Immature natural killer cell (primary cell): ENCODE measurements around the gene EPB42. TPM values are rescaled to one million over a fixed set of nuclear protein-coding genes. Genes with fewer than 3 reads are reported as not detected.
A peak's percentile ranks its signal among the peaks of the same experiment; 100 is the strongest.
"Not testable (repeated sequence)": the region's sequence is repeated elsewhere in the genome, so short reads cannot be mapped to it uniquely, and the experiment has no call there.

Experiments
- DNase-seq, 3 donors: peaks; one replicate each; pipeline ENCODE4 v3.0.0; 2022; ENCODE audit warnings: mixed read lengths in 1 of 3
- H3K27ac Mint-ChIP-seq, 6 donors: one replicate each; pipeline ENCODE4 v1.8.0; 2020; ENCODE audit warnings: mixed read lengths in 6 of 6, mild to moderate bottlenecking in 5 of 6, inconsistent platforms in 4 of 6, moderate library complexity in 3 of 6
- H3K27me3 Mint-ChIP-seq, 3 donors: one replicate each; pipeline ENCODE4 v1.8.0; 2020 to 2021; ENCODE audit warnings: low read depth in 3 of 3, mild to moderate bottlenecking in 3 of 3, mixed read lengths in 3 of 3, moderate library complexity in 3 of 3, inconsistent platforms in 1 of 3
- H3K36me3 Mint-ChIP-seq, 3 donors: one replicate each; pipeline ENCODE4 v1.8.0; 2020; ENCODE audit warnings: mixed read lengths in 3 of 3, inconsistent platforms in 2 of 3, mild to moderate bottlenecking in 2 of 3
- H3K4me1 Mint-ChIP-seq, 2 donors: one replicate each; pipeline ENCODE4 v1.8.0; 2020; ENCODE audit warnings: inconsistent platforms in 2 of 2, mild to moderate bottlenecking in 2 of 2, mixed read lengths in 2 of 2, moderate library complexity in 1 of 2
- H3K4me3 Mint-ChIP-seq, 5 donors: one replicate each; pipeline ENCODE4 v1.8.0; 2020; ENCODE audit warnings: mild to moderate bottlenecking in 5 of 5, mixed read lengths in 5 of 5, inconsistent platforms in 3 of 5, moderate library complexity in 3 of 5
- H3K9me3 Mint-ChIP-seq, 6 donors: one replicate each; pipeline ENCODE4 v1.8.0; 2020; ENCODE audit warnings: mild to moderate bottlenecking in 6 of 6, mixed read lengths in 6 of 6, inconsistent platforms in 4 of 6, moderate library complexity in 3 of 6
- polyA plus RNA-seq, 3 donors: library from polyadenylated mRNA; unstranded; fragments of 300-500 nt; fragmentation: Illumina TruSeq; gene quantifications; one replicate each; pipeline ENCODE4 v1.2.3, GENCODE V29; 2021

EPB42 gene
- polyA plus RNA-seq, 3 donors from 2014 or later = not detected

GRCh38 chr15:43184407-43185124 is 36.3 kb downstream of the EPB42 start:
- Mint-ChIP-seq H3K4me3 (peak overlapping the region; percentile 94 to 97 (median 96)), H3K27me3 (peaks cover 4 to 17% (median 8%) of the 10 kb centered on the region in 3 donors), H3K36me3 (peaks cover 10 to 19% (median 12%) of the 10 kb centered on the region in 3 donors), H3K4me1 (peaks cover 34 to 38% of the 10 kb centered on the region in 2 donors), H3K27ac (peak overlapping the region; percentile 95 to 98 (median 96)), H3K9me3 (no peaks in the 10 kb centered on the region)
- DNase-seq = no peak

- Mint-ChIP-seq H3K27ac (peak overlapping the region; percentile 13 to 96 (median 71)), H3K27me3 (peaks cover 4 to 17% (median 8%) of the 10 kb centered on the region in 3 donors), H3K4me1 (peaks cover 25 to 30% of the 10 kb centered on the region in 2 donors), H3K9me3 (no peaks in the 10 kb centered on the region), H3K4me3 (no peak overlapping the region), H3K36me3 (peaks cover 5 to 27% (median 6%) of the 10 kb centered on the region in 3 donors)
- DNase-seq = no peak
These were observed 37.5 kb downstream of the EPB42 start for GRCh38 chr15:43183270-43183669.

- DNase-seq, H3K4me1 Mint-ChIP-seq, H3K9me3 Mint-ChIP-seq, H3K27ac Mint-ChIP-seq, H3K27me3 Mint-ChIP-seq, H3K4me3 Mint-ChIP-seq: not testable (repeated sequence)
- H3K36me3 Mint-ChIP-seq = peaks cover 17 to 40% (median 21%) of the 10 kb centered on the region in 3 donors
These were observed 43.7 kb downstream of the EPB42 start for GRCh38 chr15:43177147-43177546.

GRCh38 chr15:43175656-43176309 is 45.0 kb downstream of the EPB42 start:
- H3K9me3 Mint-ChIP-seq, DNase-seq, H3K27me3 Mint-ChIP-seq, H3K4me3 Mint-ChIP-seq, H3K27ac Mint-ChIP-seq, H3K4me1 Mint-ChIP-seq: not testable (repeated sequence)
- peaks cover 18 to 38% (median 22%) of the 10 kb centered on the region in 3 donors for H3K36me3 Mint-ChIP-seq

- Mint-ChIP-seq H3K4me1 (peaks cover 0 to 2% of the 10 kb centered on the region in 2 donors), H3K9me3 (no peaks in the 10 kb centered on the region), H3K36me3 (peaks cover 20 to 52% (median 25%) of the 10 kb centered on the region in 3 donors), H3K4me3 (no peak overlapping the region), H3K27ac (no peak overlapping the region), H3K27me3 (peaks cover 0 to 1% (median 0%) of the 10 kb centered on the region in 3 donors)
- DNase-seq = no peak
These were observed 50.9 kb downstream of the EPB42 start for GRCh38 chr15:43169888-43170287.

- DNase-seq = no peak
- peak overlapping the region in 2 of 6 donors; percentile 25 to 50 for H3K27ac Mint-ChIP-seq
- no peaks in the 10 kb centered on the region for H3K9me3 Mint-ChIP-seq
- peaks cover 18 to 48% (median 29%) of the 10 kb centered on the region in 3 donors for H3K36me3 Mint-ChIP-seq
- H3K4me1 Mint-ChIP-seq = peaks cover 0 to 2% of the 10 kb centered on the region in 2 donors
- H3K27me3 Mint-ChIP-seq = peaks cover 0 to 1% (median 0%) of the 10 kb centered on the region in 3 donors
- H3K4me3 Mint-ChIP-seq = no peak overlapping the region
These were observed 52.4 kb downstream of the EPB42 start for GRCh38 chr15:43168192-43169107.

GRCh38 chr15:43167261-43167660 is 53.6 kb downstream of the EPB42 start:
- H3K27ac Mint-ChIP-seq, DNase-seq, H3K4me1 Mint-ChIP-seq, H3K4me3 Mint-ChIP-seq, H3K27me3 Mint-ChIP-seq, H3K9me3 Mint-ChIP-seq: not testable (repeated sequence)
- H3K36me3 Mint-ChIP-seq = peaks cover 13 to 43% (median 24%) of the 10 kb centered on the region in 3 donors

- Mint-ChIP-seq H3K27ac (peak overlapping the region in 2 of 6 donors; percentile 11 to 49), H3K36me3 (peaks cover 9 to 40% (median 23%) of the 10 kb centered on the region in 3 donors), H3K27me3 (peaks cover 0 to 1% (median 0%) of the 10 kb centered on the region in 3 donors), H3K4me1 (peaks cover 0 to 2% of the 10 kb centered on the region in 2 donors), H3K9me3 (no peaks in the 10 kb centered on the region), H3K4me3 (no peak overlapping the region)
- no peak for DNase-seq
These were observed 55.0 kb downstream of the EPB42 start for GRCh38 chr15:43165801-43166325.

- Mint-ChIP-seq H3K36me3 (peaks cover 8 to 30% (median 25%) of the 10 kb centered on the region in 3 donors), H3K27me3 (no peaks in the 10 kb centered on the region), H3K4me1 (peaks cover 3 to 18% of the 10 kb centered on the region in 2 donors), H3K9me3 (no peaks in the 10 kb centered on the region), H3K4me3 (no peak overlapping the region), H3K27ac (peak overlapping the region in 2 of 6 donors; percentile 6 to 73)
- DNase-seq = no peak
These were observed 67.5 kb downstream of the EPB42 start for GRCh38 chr15:43153269-43153668.

- DNase-seq = peak in 1 of 3 donors; percentile 13
- no peak overlapping the region for H3K4me3 Mint-ChIP-seq
- H3K27ac Mint-ChIP-seq = peak overlapping the region in 1 of 6 donors; percentile 80
- no peaks in the 10 kb centered on the region for H3K27me3 Mint-ChIP-seq
- H3K36me3 Mint-ChIP-seq = peaks cover 8 to 27% (median 18%) of the 10 kb centered on the region in 3 donors
- no peaks in the 10 kb centered on the region for H3K9me3 Mint-ChIP-seq
- H3K4me1 Mint-ChIP-seq = peaks cover 3 to 18% of the 10 kb centered on the region in 2 donors
These were observed 69.1 kb downstream of the EPB42 start for GRCh38 chr15:43151688-43152087.

- H3K27ac Mint-ChIP-seq = no peak overlapping the region
- H3K36me3 Mint-ChIP-seq = peaks cover 8 to 18% (median 11%) of the 10 kb centered on the region in 3 donors
These were observed 70.5 kb downstream of the EPB42 start for GRCh38 chr15:43150191-43150929.

More at GRCh38 chr15:43150191-43150929, 70.5 kb downstream of the EPB42 start:
- Mint-ChIP-seq H3K4me1 (peaks cover 3 to 18% of the 10 kb centered on the region in 2 donors), H3K4me3 (no peak overlapping the region), H3K9me3 (no peaks in the 10 kb centered on the region), H3K27me3 (no peaks in the 10 kb centered on the region)
- no peak for DNase-seq
